Measurements from ENCODE around the gene UVRAG.
A peak's percentile ranks its signal among the peaks of the same experiment; 100 is the strongest.

Gene UVRAG

GRCh38 chr11:75826461-75827230 is 11.6 kb downstream of the UVRAG start:
- no peak for TF ChIP-seq CTCF (IDR thresholded peaks at IDR 0.05; ENCODE audit: low read depth, low read length, missing control alignments)
- no peak overlapping the region for H3K4me3 ChIP-seq (ENCODE audit: low read depth, low read length)
- no peak for DNase-seq
- in situ Hi-C loops (cut with HindIII; ENCODE audit: low pct_ligation_motif_present, low sequenced_read_pairs) = no loop called here
- H3K27ac ChIP-seq = peak overlapping the region; percentile 17
- H3K36me3 ChIP-seq (replicated peaks) = peaks cover 2% of the 10 kb centered on the region
- no peaks in the 10 kb centered on the region for H3K27me3 ChIP-seq (replicated peaks)

GRCh38 chr11:75827562-75827961 is 12.6 kb downstream of the UVRAG start:
- no peaks in the 10 kb centered on the region for H3K27me3 ChIP-seq (replicated peaks)
- no peak overlapping the region for H3K4me3 ChIP-seq (ENCODE audit: low read depth, low read length)
- no peak for DNase-seq
- H3K36me3 ChIP-seq (replicated peaks) = no peaks in the 10 kb centered on the region
- no peak for TF ChIP-seq CTCF (IDR thresholded peaks at IDR 0.05; ENCODE audit: low read depth, low read length, missing control alignments)
- no peak overlapping the region for H3K27ac ChIP-seq
- in situ Hi-C loops (cut with HindIII; ENCODE audit: low pct_ligation_motif_present, low sequenced_read_pairs) = no loop called here

GRCh38 chr11:75831915-75832502 is 17.0 kb downstream of the UVRAG start:
- Histone ChIP-seq H3K27ac (no peak overlapping the region), H3K27me3 (replicated peaks) (no peaks in the 10 kb centered on the region), H3K4me3 (ENCODE audit: low read depth, low read length) (no peak overlapping the region), H3K36me3 (replicated peaks) (no peaks in the 10 kb centered on the region)
- in situ Hi-C loops (cut with HindIII; ENCODE audit: low pct_ligation_motif_present, low sequenced_read_pairs) = no loop called here
- no peak for TF ChIP-seq CTCF (IDR thresholded peaks at IDR 0.05; ENCODE audit: low read depth, low read length, missing control alignments)
- no peak for DNase-seq

- Histone ChIP-seq H3K27me3 (replicated peaks) (no peaks in the 10 kb centered on the region), H3K27ac (no peak overlapping the region), H3K4me3 (ENCODE audit: low read depth, low read length) (no peak overlapping the region), H3K36me3 (replicated peaks) (no peaks in the 10 kb centered on the region)
- in situ Hi-C loops (cut with HindIII; ENCODE audit: low pct_ligation_motif_present, low sequenced_read_pairs) = no loop called here
- DNase-seq = no peak
- no peak for TF ChIP-seq CTCF (IDR thresholded peaks at IDR 0.05; ENCODE audit: low read depth, low read length, missing control alignments)
Measured at GRCh38 chr11:75834728-75835127, 19.7 kb downstream of the UVRAG start.

GRCh38 chr11:75836417-75836816 is 21.4 kb downstream of the UVRAG start:
- in situ Hi-C loops (cut with HindIII; ENCODE audit: low pct_ligation_motif_present, low sequenced_read_pairs) = no loop called here
- no peak overlapping the region for H3K27ac ChIP-seq
- H3K36me3 ChIP-seq (replicated peaks) = no peaks in the 10 kb centered on the region
- no peak for TF ChIP-seq CTCF (IDR thresholded peaks at IDR 0.05; ENCODE audit: low read depth, low read length, missing control alignments)
- no peak overlapping the region for H3K4me3 ChIP-seq (ENCODE audit: low read depth, low read length)
- DNase-seq = no peak
- H3K27me3 ChIP-seq (replicated peaks) = no peaks in the 10 kb centered on the region

Measured in brain microvascular endothelial cell (primary cell).